ENCODE results near the gene ALG6.
"Not testable (repeated sequence)": the region's sequence is repeated elsewhere in the genome, so short reads cannot be mapped to it uniquely, and the experiment has no call there.

ALG6 gene

GRCh38 chr1:63356234-63356633 is 11.2 kb upstream of the ALG6 start:
- in situ Hi-C loops (cut with MboI; ENCODE audit: low sequenced_read_pairs); H3K4me3 ChIP-seq; H3K4me1 ChIP-seq; H3K36me3 ChIP-seq (replicated peaks); H3K9me3 ChIP-seq; DNase-seq (ENCODE audit: low spot score in 2 of 2): not testable (repeated sequence)
- H3K27me3 ChIP-seq (ENCODE audit: low read depth) = peaks cover 22% of the 10 kb centered on the region

GRCh38 chr1:63359561-63359960 is 7.9 kb upstream of the ALG6 start:
- Histone ChIP-seq H3K4me1 (no peaks in the 10 kb centered on the region), H3K4me3 (no peak overlapping the region), H3K9me3 (no peaks in the 10 kb centered on the region), H3K27me3 (ENCODE audit: low read depth) (no peaks in the 10 kb centered on the region; the same call in 1 of the 2 replicates), H3K36me3 (replicated peaks) (no peaks in the 10 kb centered on the region)
- in situ Hi-C loops (cut with MboI; ENCODE audit: low sequenced_read_pairs) = no loop called here
- no peak for DNase-seq (ENCODE audit: low spot score in 2 of 2)

- H3K4me3 ChIP-seq = no peak overlapping the region
- DNase-seq (ENCODE audit: low spot score in 2 of 2) = no peak
- H3K9me3 ChIP-seq = no peaks in the 10 kb centered on the region
- in situ Hi-C loops (cut with MboI; ENCODE audit: low sequenced_read_pairs) = no loop called here
- no peaks in the 10 kb centered on the region for H3K36me3 ChIP-seq (replicated peaks)
- H3K27me3 ChIP-seq (ENCODE audit: low read depth) = no peaks in the 10 kb centered on the region
- H3K4me1 ChIP-seq = peaks cover 3% of the 10 kb centered on the region; the same call in 1 of the 2 replicates
These were observed 5.4 kb upstream of the ALG6 start for GRCh38 chr1:63362073-63362472.

GRCh38 chr1:63362578-63362977 is 4.8 kb upstream of the ALG6 start:
- H3K9me3 ChIP-seq = no peaks in the 10 kb centered on the region
- peaks cover 4% of the 10 kb centered on the region; the same call in 1 of the 2 replicates for H3K4me1 ChIP-seq
- H3K4me3 ChIP-seq = no peak overlapping the region
- no peaks in the 10 kb centered on the region for H3K27me3 ChIP-seq (ENCODE audit: low read depth)
- DNase-seq (ENCODE audit: low spot score in 2 of 2) = no peak
- no peaks in the 10 kb centered on the region for H3K36me3 ChIP-seq (replicated peaks)
- in situ Hi-C loops (cut with MboI; ENCODE audit: low sequenced_read_pairs) = no loop called here

GRCh38 chr1:63363014-63363413 is 4.4 kb upstream of the ALG6 start:
- in situ Hi-C loops (cut with MboI; ENCODE audit: low sequenced_read_pairs) = no loop called here
- no peaks in the 10 kb centered on the region for H3K9me3 ChIP-seq
- DNase-seq (ENCODE audit: low spot score in 2 of 2) = no peak

GRCh38 chr1:63366908-63367214 is 566 bp upstream of the ALG6 start:
- Histone ChIP-seq H3K27me3 (ENCODE audit: low read depth) (no peaks in the 10 kb centered on the region), H3K4me1 (peaks cover 7% of the 10 kb centered on the region; the same call in 1 of the 2 replicates), H3K36me3 (replicated peaks) (peaks cover 2% of the 10 kb centered on the region; the same call in 1 of the 2 replicates), H3K4me3 (peak overlapping the region; percentile 81), H3K9me3 (no peaks in the 10 kb centered on the region)
- DNase-seq (ENCODE audit: low spot score in 2 of 2) = no peak
- in situ Hi-C loops (cut with MboI; ENCODE audit: low sequenced_read_pairs) = no loop called here

More at GRCh38 chr1:63363014-63363413, 4.4 kb upstream of the ALG6 start:
- H3K4me1 ChIP-seq = peaks cover 4% of the 10 kb centered on the region; the same call in 1 of the 2 replicates
- no peak overlapping the region for H3K4me3 ChIP-seq
- H3K27me3 ChIP-seq (ENCODE audit: low read depth) = no peaks in the 10 kb centered on the region
- no peaks in the 10 kb centered on the region for H3K36me3 ChIP-seq (replicated peaks)

GRCh38 chr1:63368131-63368530 is 704 bp downstream of the ALG6 start:
- peaks cover 4% of the 10 kb centered on the region; the same call in 1 of the 2 replicates for H3K36me3 ChIP-seq (replicated peaks)
- H3K4me3 ChIP-seq = peak overlapping the region; percentile 81
- no peaks in the 10 kb centered on the region for H3K9me3 ChIP-seq
- in situ Hi-C loops (cut with MboI; ENCODE audit: low sequenced_read_pairs) = no loop called here
- peak in 1 of 2 experiments; percentile 22 for DNase-seq (ENCODE audit: low spot score in 2 of 2)
- H3K27me3 ChIP-seq (ENCODE audit: low read depth) = no peaks in the 10 kb centered on the region
- peaks cover 7% of the 10 kb centered on the region; the same call in 1 of the 2 replicates for H3K4me1 ChIP-seq

GRCh38 chr1:63379583-63379982 is 12.2 kb downstream of the ALG6 start:
- no peak for DNase-seq (ENCODE audit: low spot score in 2 of 2)
- in situ Hi-C loops (cut with MboI; ENCODE audit: low sequenced_read_pairs) = no loop called here
- Histone ChIP-seq H3K9me3 (no peaks in the 10 kb centered on the region), H3K36me3 (replicated peaks) (peaks cover 11% of the 10 kb centered on the region), H3K4me3 (no peak overlapping the region), H3K4me1 (peaks cover 7% of the 10 kb centered on the region; the same call in 1 of the 2 replicates), H3K27me3 (ENCODE audit: low read depth) (no peaks in the 10 kb centered on the region)

GRCh38 chr1:63381741-63382140 is 14.3 kb downstream of the ALG6 start:
- in situ Hi-C loops (cut with MboI; ENCODE audit: low sequenced_read_pairs) = no loop called here
- H3K4me3 ChIP-seq = no peak overlapping the region
- peaks cover 7% of the 10 kb centered on the region for H3K4me1 ChIP-seq
- H3K27me3 ChIP-seq (ENCODE audit: low read depth) = no peaks in the 10 kb centered on the region
- H3K9me3 ChIP-seq = 0 out of 2 replicates have a peak, but pooled peaks cover 2% of the 10 kb centered on the region
- H3K36me3 ChIP-seq (replicated peaks) = peaks cover 5% of the 10 kb centered on the region; the same call in 1 of the 2 replicates
- DNase-seq (ENCODE audit: low spot score in 2 of 2) = no peak

GRCh38 chr1:63401945-63402344 is 34.5 kb downstream of the ALG6 start:
- Histone ChIP-seq H3K9me3 (no peaks in the 10 kb centered on the region), H3K27me3 (ENCODE audit: low read depth) (no peaks in the 10 kb centered on the region), H3K36me3 (replicated peaks) (peaks cover 7% of the 10 kb centered on the region), H3K4me1 (no peaks in the 10 kb centered on the region), H3K4me3 (no peak overlapping the region)
- in situ Hi-C loops (cut with MboI; ENCODE audit: low sequenced_read_pairs) = no loop called here
- no peak for DNase-seq (ENCODE audit: low spot score in 2 of 2)

GRCh38 chr1:63403386-63403785 is 36.0 kb downstream of the ALG6 start:
- DNase-seq (ENCODE audit: low spot score in 2 of 2) = no peak
- in situ Hi-C loops (cut with MboI; ENCODE audit: low sequenced_read_pairs) = no loop called here
- Histone ChIP-seq H3K27me3 (ENCODE audit: low read depth) (no peaks in the 10 kb centered on the region), H3K4me1 (no peaks in the 10 kb centered on the region), H3K4me3 (no peak overlapping the region), H3K36me3 (replicated peaks) (peaks cover 7% of the 10 kb centered on the region), H3K9me3 (no peaks in the 10 kb centered on the region)

- Histone ChIP-seq H3K4me3 (no peak overlapping the region), H3K36me3 (replicated peaks) (peaks cover 7% of the 10 kb centered on the region), H3K9me3 (no peaks in the 10 kb centered on the region), H3K4me1 (no peaks in the 10 kb centered on the region), H3K27me3 (ENCODE audit: low read depth) (no peaks in the 10 kb centered on the region)
- in situ Hi-C loops (cut with MboI; ENCODE audit: low sequenced_read_pairs) = no loop called here
- no peak for DNase-seq (ENCODE audit: low spot score in 2 of 2)
These were observed 37.6 kb downstream of the ALG6 start for GRCh38 chr1:63405021-63405420.

- H3K9me3 ChIP-seq = no peaks in the 10 kb centered on the region
- no peaks in the 10 kb centered on the region for H3K4me1 ChIP-seq
- no peak for DNase-seq (ENCODE audit: low spot score in 2 of 2)
- no peak overlapping the region for H3K4me3 ChIP-seq
- H3K27me3 ChIP-seq (ENCODE audit: low read depth) = no peaks in the 10 kb centered on the region
- peaks cover 7% of the 10 kb centered on the region for H3K36me3 ChIP-seq (replicated peaks)
- in situ Hi-C loops (cut with MboI; ENCODE audit: low sequenced_read_pairs) = no loop called here
These were observed 38.6 kb downstream of the ALG6 start for GRCh38 chr1:63405987-63406386.

- H3K4me3 ChIP-seq = no peak overlapping the region
- no peaks in the 10 kb centered on the region for H3K4me1 ChIP-seq
- no peaks in the 10 kb centered on the region for H3K27me3 ChIP-seq (ENCODE audit: low read depth)
- DNase-seq (ENCODE audit: low spot score in 2 of 2) = no peak
- in situ Hi-C loops (cut with MboI; ENCODE audit: low sequenced_read_pairs) = no loop called here
- no peaks in the 10 kb centered on the region for H3K9me3 ChIP-seq
- H3K36me3 ChIP-seq (replicated peaks) = peaks cover 12% of the 10 kb centered on the region
These were observed 39.6 kb downstream of the ALG6 start for GRCh38 chr1:63407002-63407401.

GRCh38 chr1:63408331-63408730 is 40.9 kb downstream of the ALG6 start:
- Histone ChIP-seq H3K4me1 (no peaks in the 10 kb centered on the region), H3K36me3 (replicated peaks) (peaks cover 14% of the 10 kb centered on the region), H3K4me3 (no peak overlapping the region), H3K9me3 (no peaks in the 10 kb centered on the region), H3K27me3 (ENCODE audit: low read depth) (no peaks in the 10 kb centered on the region)
- DNase-seq (ENCODE audit: low spot score in 2 of 2) = no peak
- in situ Hi-C loops (cut with MboI; ENCODE audit: low sequenced_read_pairs) = no loop called here

Data from HAP-1 (cell line).